Esophagus muscularis mucosa (tissue), 4 donors: ENCODE measurements around the gene DGKG. TPM values are rescaled to one million over a fixed set of nuclear protein-coding genes. Genes with fewer than 3 reads are reported as not detected.

ENCODE experiments used
- DNase-seq: peaks from one replicate; pipeline ENCODE4 v3.0.0-alpha.2; 2017; ENCODE audit errors: extremely low spot score
- H3K27ac ChIP-seq, 4 donors: fragments of 200-600 bp; sonication (generic); replicated peaks in 1 of 4; 1 replicate in 3 of 4; 2 replicates in 1 of 4; pipeline ENCODE4 v1.5.1; 2016 to 2019; ENCODE audit warnings: mild to moderate bottlenecking in 1 of 4
- H3K27me3 ChIP-seq, 4 donors: fragments of 200-600 bp; sonication (generic); one replicate each; pipeline versions ENCODE4 v1.5.1 to v1.6.0; 2016 to 2019
- H3K36me3 ChIP-seq, 4 donors: fragments of 200-600 bp; sonication (generic); one replicate each; pipeline ENCODE4 v1.5.1; 2016 to 2019
- H3K4me1 ChIP-seq, 4 donors: fragments of 200-600 bp; sonication (generic); one replicate each; pipeline ENCODE4 v1.5.1; 2016 to 2019
- H3K4me3 ChIP-seq, 4 donors: fragments of 200-600 bp; sonication (generic); 1 replicate in 2 of 4; 2 replicates in 2 of 4; pipeline ENCODE4 v1.5.1; 2016 to 2019; ENCODE audit warnings: mild to moderate bottlenecking in 4 of 4, moderate library complexity in 1 of 4
- H3K9me3 ChIP-seq, 4 donors: fragments of 200-600 bp; sonication (generic); 1 replicate in 3 of 4; 2 replicates in 1 of 4; pipeline ENCODE4 v1.5.1; 2016 to 2019
- CTCF ChIP-seq, 3 experiments: fragments of 200-600 bp in 2 of 3; fragments of 450-650 bp in 1 of 3; sonication (generic) in 2 of 3; IDR thresholded peaks; one replicate each; pipeline ENCODE4 v1.5.1; 2017 to 2019; ENCODE audit warnings: antibody characterized with exemption in 3 of 3, mild to moderate bottlenecking in 2 of 3, moderate library complexity in 1 of 3
- EP300 ChIP-seq: sonication (generic); formaldehyde crosslinking; IDR thresholded peaks from one replicate; pipeline ENCODE4 v1.6.1; 2017; ENCODE audit warnings: antibody characterized with exemption
- POLR2A ChIP-seq: fragments of 450-650 bp; IDR thresholded peaks from one replicate; pipeline ENCODE4 v1.6.1; 2017; ENCODE audit warnings: antibody characterized with exemption, moderate library complexity, mild to moderate bottlenecking, low read depth
- POLR2AphosphoS5 ChIP-seq, 2 donors: sonication (generic); formaldehyde crosslinking; IDR thresholded peaks; one replicate each; pipeline ENCODE4 v1.6.1; 2017; ENCODE audit warnings: antibody characterized with exemption in 2 of 2
- WGBS: methylation state at CpG from one replicate; pipeline ENCODE4 v1.1.5; 2018; 5-methylcytosine and 5-hydroxymethylcytosine counted together
- intact Hi-C: fragments of 100-400 bp; cut with DNase I; formaldehyde crosslinking; loops from one replicate; pipeline ENCODE4 v1.15.1; 2023
- total RNA-seq, 4 donors: library from RNA; depleted of rRNA; stranded (reverse); fragments of >200 nt; gene quantifications; one replicate each; pipeline versions ENCODE4 v1.1.0 to v1.2.1, GENCODE V29; 2016

Gene DGKG
- total RNA-seq, 4 donors from 2014 or later = 75.0 to 169 (median 104) TPM

GRCh38 chr3:186234152-186234551 lies 127.9 kb downstream of the DGKG start:
- Histone ChIP-seq H3K36me3 (peaks cover 0 to 33% (median 14%) of the 10 kb centered on the region in 4 donors), H3K27me3 (no peaks in the 10 kb centered on the region), H3K27ac (no peak overlapping the region), H3K9me3 (no peaks in the 10 kb centered on the region), H3K4me3 (no peak overlapping the region), H3K4me1 (peaks cover 0 to 16% (median 9%) of the 10 kb centered on the region in 4 donors)
- WGBS = 76% methylated on average over 5 of the region's 5 CpGs
- no peak for DNase-seq
- intact Hi-C loops = no loop called here
- no peak for TF ChIP-seq POLR2AphosphoS5 (IDR thresholded peaks at IDR 0.05)
- no peak for TF ChIP-seq POLR2A
- no peak for TF ChIP-seq CTCF (IDR thresholded peaks at IDR 0.05)
- no peak for TF ChIP-seq EP300

- Histone ChIP-seq H3K27me3 (no peaks in the 10 kb centered on the region), H3K4me1 (peaks cover under 1 to 10% (median 9%) of the 10 kb centered on the region in 4 donors), H3K4me3 (no peak overlapping the region), H3K36me3 (peaks cover 0 to 53% (median 15%) of the 10 kb centered on the region in 4 donors), H3K9me3 (no peaks in the 10 kb centered on the region), H3K27ac (no peak overlapping the region)
- TF ChIP-seq EP300 = no peak
- no peak for TF ChIP-seq POLR2AphosphoS5 (IDR thresholded peaks at IDR 0.05)
- no peak for TF ChIP-seq CTCF (IDR thresholded peaks at IDR 0.05)
- no peak for TF ChIP-seq POLR2A
- intact Hi-C loops = no loop called here
- no peak for DNase-seq
- WGBS = 97% methylated on average over 2 of the region's 2 CpGs
Observed at GRCh38 chr3:186226482-186226881, 135.6 kb downstream of the DGKG start.

GRCh38 chr3:186225603-186226002 lies 136.4 kb downstream of the DGKG start:
- no peak overlapping the region for H3K4me3 ChIP-seq
- no peaks in the 10 kb centered on the region for H3K9me3 ChIP-seq
- 65% methylated on average over 6 of the region's 6 CpGs for WGBS
- H3K27ac ChIP-seq = no peak overlapping the region
- H3K27me3 ChIP-seq = no peaks in the 10 kb centered on the region
- intact Hi-C loops = no loop called here
- no peak for DNase-seq
- H3K4me1 ChIP-seq = peaks cover 7 to 19% (median 17%) of the 10 kb centered on the region in 4 donors
- no peak for TF ChIP-seq EP300
- no peak for TF ChIP-seq POLR2AphosphoS5 (IDR thresholded peaks at IDR 0.05)
- no peak for TF ChIP-seq CTCF (IDR thresholded peaks at IDR 0.05)
- no peak for TF ChIP-seq POLR2A
- peaks cover 0 to 46% (median 14%) of the 10 kb centered on the region in 4 donors for H3K36me3 ChIP-seq

- no peaks in the 10 kb centered on the region for H3K27me3 ChIP-seq
- intact Hi-C loops = no loop called here
- peaks cover 7 to 34% (median 31%) of the 10 kb centered on the region in 4 donors for H3K4me1 ChIP-seq
- DNase-seq = no peak
- H3K27ac ChIP-seq = no peak overlapping the region
- H3K36me3 ChIP-seq = peaks cover 0 to 33% (median 9%) of the 10 kb centered on the region in 4 donors
- TF ChIP-seq POLR2A (no peak), EP300 (no peak), CTCF (IDR thresholded peaks at IDR 0.05) (no peak), POLR2AphosphoS5 (IDR thresholded peaks at IDR 0.05) (no peak)
- no peak overlapping the region for H3K4me3 ChIP-seq
- WGBS = 89% methylated on average over 7 of the region's 7 CpGs
- no peaks in the 10 kb centered on the region for H3K9me3 ChIP-seq
Observed at GRCh38 chr3:186224041-186224610, 137.9 kb downstream of the DGKG start.

DNA sequence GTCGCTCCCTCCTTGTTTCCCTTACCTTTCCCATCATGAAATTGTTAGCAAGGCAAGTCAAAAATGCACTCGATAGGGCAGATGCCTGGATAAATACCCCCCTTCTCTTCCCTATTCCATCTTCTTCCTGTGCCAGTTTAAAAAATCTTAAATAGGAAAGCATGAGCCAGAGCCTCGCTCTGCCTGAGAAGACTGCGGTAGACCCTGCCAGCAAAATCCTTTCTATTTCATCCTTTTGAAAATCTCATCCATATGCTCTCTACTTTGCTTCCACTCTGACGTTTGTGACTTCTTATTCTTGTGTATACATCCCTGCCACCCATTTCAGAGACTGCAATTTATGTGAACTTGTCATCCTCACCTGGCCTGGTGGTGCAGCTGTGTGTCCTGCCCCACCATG lies 138.6 kb downstream of the DGKG start:
- no peaks in the 10 kb centered on the region for H3K9me3 ChIP-seq
- DNase-seq = no peak
- H3K4me3 ChIP-seq = no peak overlapping the region
- no peak for TF ChIP-seq POLR2AphosphoS5 (IDR thresholded peaks at IDR 0.05)
- no peak for TF ChIP-seq CTCF (IDR thresholded peaks at IDR 0.05)
- no peak for TF ChIP-seq POLR2A
- TF ChIP-seq EP300 = no peak
- H3K36me3 ChIP-seq = peaks cover 0 to 27% (median 6%) of the 10 kb centered on the region in 4 donors
- H3K27ac ChIP-seq = no peak overlapping the region
- H3K4me1 ChIP-seq = peaks cover 7 to 38% (median 33%) of the 10 kb centered on the region in 4 donors
- WGBS = 82% methylated on average over 5 of the region's 5 CpGs
- intact Hi-C loops = no loop called here
- H3K27me3 ChIP-seq = no peaks in the 10 kb centered on the region
